Endothelial cell of umbilical vein (primary cell): ENCODE results near the gene PTK6. TPM values are rescaled to one million over a fixed set of nuclear protein-coding genes. Genes with fewer than 3 reads are reported as not detected.

Experiments used
- BruUV-seq: library from RNA; stranded (reverse); fragments of 400-500 nt; replicated peaks from 2 replicates; lab custom pipeline; 2021; lab: Mats Ljungman, UMichigan
- CTCF ChIA-PET: fragments of 300-600, 350-600 bp; sonication (Branson Sonifier 250); formaldehyde crosslinking; loops from one replicate; lab custom pipeline; 2021; ENCODE audit warnings: antibody characterized with exemption, inconsistent platforms; lab: Charles Lee
- POLR2A ChIA-PET: fragments of 300-600, 350-600 bp; sonication (Branson Sonifier 250); formaldehyde crosslinking; loops from one replicate; lab custom pipeline; 2021; ENCODE audit warnings: antibody characterized with exemption, inconsistent platforms; lab: Charles Lee
- DNase-seq: peaks from one replicate; pipeline ENCODE4 v3.0.0-alpha.2; 2011; ENCODE audit warnings: low read depth, low spot score
- FAIRE-seq: peaks from 2 replicates; lab custom pipeline; 2011; peaks lifted over from hg19 to GRCh38; lab: Jason Lieb, UNC
- H2AFZ ChIP-seq: 2 replicates; pipeline ENCODE4 v1.6.0; 2012; ENCODE audit warnings: low read depth, low read length, control low read depth, inconsistent platforms
- H3K27ac ChIP-seq: 2 replicates; pipeline ENCODE4 v1.5.1; 2011; ENCODE audit warnings: low read depth, mild to moderate bottlenecking, control low read depth, low read length, moderate library complexity; ENCODE audit not compliant: insufficient read depth
- H3K27me3 ChIP-seq, 2 experiments: 2 replicates each; pipeline versions ENCODE4 v1.6.0 to v1.6.1; 2011; ENCODE audit warnings: low read length in 2 of 2, mixed read lengths in 1 of 2; ENCODE audit not compliant: control insufficient read depth in 2 of 2, insufficient read depth in 2 of 2
- H3K36me3 ChIP-seq, 2 experiments: 2 replicates in 1 of 2; 3 replicates in 1 of 2; pipeline ENCODE4 v1.5.1; 2011; ENCODE audit warnings: low read length in 2 of 2, mild to moderate bottlenecking in 1 of 2, moderate library complexity in 1 of 2; ENCODE audit not compliant: control insufficient read depth in 2 of 2, insufficient read depth in 2 of 2; ENCODE audit errors: extremely low read depth in 1 of 2
- H3K4me1 ChIP-seq: 3 replicates; pipeline ENCODE4 v1.5.1; 2011; ENCODE audit warnings: mild to moderate bottlenecking, low read length; ENCODE audit not compliant: control insufficient read depth, insufficient read depth; ENCODE audit errors: extremely low read depth
- H3K4me2 ChIP-seq: 2 replicates; pipeline ENCODE4 v1.6.1; 2011; ENCODE audit warnings: low read length, control low read depth, mixed read lengths; ENCODE audit not compliant: insufficient read depth
- H3K4me3 ChIP-seq, 3 experiments: fragments of 200-600 bp in 1 of 3; sonication (generic), shearing (Covaris generic) in 1 of 3; replicated peaks in 1 of 3; 2 replicates each; pipeline ENCODE4 v1.5.1; 2011 to 2016; ENCODE audit warnings: control low read depth in 3 of 3, low read length in 3 of 3, mild to moderate bottlenecking in 2 of 3, inconsistent platforms in 1 of 3, low read depth in 1 of 3, moderate library complexity in 1 of 3; ENCODE audit not compliant: insufficient read depth in 1 of 3
- H3K79me2 ChIP-seq: 2 replicates; pipeline ENCODE4 v1.6.0; 2012; ENCODE audit warnings: low read length, inconsistent platforms; ENCODE audit not compliant: control insufficient read depth, insufficient read depth
- H3K9ac ChIP-seq: replicated peaks from 2 replicates; pipeline ENCODE3; 2011; ENCODE audit warnings: low read length, control low read depth; ENCODE audit not compliant: insufficient read depth; ENCODE audit errors: extremely low read depth
- H3K9me1 ChIP-seq: replicated peaks from 3 replicates; pipeline ENCODE4 v1.6.0; 2011; ENCODE audit warnings: mild to moderate bottlenecking, low read length; ENCODE audit not compliant: control insufficient read depth, insufficient read depth; ENCODE audit errors: extremely low read depth
- H3K9me3 ChIP-seq: replicated peaks from 2 replicates; pipeline ENCODE4 v1.5.1; 2012; ENCODE audit warnings: low read length, inconsistent platforms; ENCODE audit not compliant: control insufficient read depth, insufficient read depth
- H4K20me1 ChIP-seq: replicated peaks from 2 replicates; pipeline ENCODE3; 2011; ENCODE audit warnings: mild to moderate bottlenecking, low read length; ENCODE audit not compliant: control insufficient read depth, insufficient read depth; ENCODE audit errors: extremely low read depth
- CTCF ChIP-seq, 2 donors: IDR thresholded peaks; 1 replicate in 1 of 2; 2 replicates in 1 of 2; pipeline ENCODE4 v1.5.1; 2011; ENCODE audit warnings: low read length in 2 of 2, mild to moderate bottlenecking in 2 of 2, moderate library complexity in 2 of 2, control low read depth in 1 of 2, inconsistent platforms in 1 of 2, low read depth in 1 of 2; ENCODE audit not compliant: insufficient read depth in 1 of 2; ENCODE audit errors: extremely low read depth in 1 of 2
- EZH2 ChIP-seq: IDR thresholded peaks from 2 replicates; pipeline ENCODE4 v1.6.1; 2012; ENCODE audit warnings: borderline replicate concordance, low read depth, mild to moderate bottlenecking, moderate library complexity, low read length, inconsistent platforms; ENCODE audit not compliant: severe bottlenecking
- FOS ChIP-seq: IDR thresholded peaks from 2 replicates; pipeline ENCODE4 v1.6.1; 2011; ENCODE audit warnings: mild to moderate bottlenecking, low read length, moderate library complexity, borderline replicate concordance; ENCODE audit not compliant: insufficient read depth
- GATA2 ChIP-seq: IDR thresholded peaks from 2 replicates; pipeline ENCODE4 v1.7.0; 2011; ENCODE audit warnings: low read depth, mild to moderate bottlenecking, moderate library complexity, mixed read lengths, low read length; ENCODE audit not compliant: insufficient read length, insufficient read depth
- JUN ChIP-seq: IDR thresholded peaks from 2 replicates; pipeline ENCODE4 v1.6.1; 2011; ENCODE audit warnings: borderline replicate concordance, low read depth; ENCODE audit not compliant: insufficient read length, insufficient read depth
- MAX ChIP-seq: IDR thresholded peaks from 2 replicates; pipeline ENCODE4 v1.6.1; 2011; ENCODE audit not compliant: insufficient read depth, insufficient read length
- MYC ChIP-seq: IDR thresholded peaks from one replicate; pipeline ENCODE4 v1.6.1; 2011; ENCODE audit warnings: mild to moderate bottlenecking, low read depth, low read length
- POLR2A ChIP-seq: IDR thresholded peaks from 2 replicates; pipeline ENCODE4 v1.6.1; 2012; ENCODE audit warnings: low read depth, mild to moderate bottlenecking, control low read depth, low read length
- POLR2AphosphoS5 ChIP-seq: IDR thresholded peaks from 2 replicates; pipeline ENCODE4 v1.6.1; 2012; ENCODE audit warnings: low read depth, mild to moderate bottlenecking, control low read depth, low read length, moderate library complexity; ENCODE audit not compliant: insufficient read depth
- dilution Hi-C: fragments of 300-500 bp; cut with MboI; formaldehyde crosslinking; loops from one replicate; pipeline ENCODE4 v1.15.0; 2019; ENCODE audit warnings: low sequenced_read_pairs; ENCODE audit not compliant: extremely low pct_ligation_motif_present
- intact Hi-C: fragments of 100-400 bp; cut with micrococcal nuclease; formaldehyde crosslinking; loops from one replicate; pipeline ENCODE4 v1.10.0; 2022
- polyA plus RNA-seq, 4 experiments: library from polyadenylated mRNA; depleted of rRNA in 3 of 4; stranded (reverse) in 3 of 4; unstranded in 1 of 4; fragments of >200 nt; gene quantifications; 2 replicates each; pipeline versions ENCODE4 v1.2.1 to v1.2.3, GENCODE V29; 2011 to 2012; ENCODE audit warnings: missing spikeins in 1 of 4
- total RNA-seq: library from RNA; stranded (reverse); gene quantifications from 2 replicates; pipeline ENCODE4 v1.2.3, GENCODE V29; 2021

The PTK6 gene
- total and polyA plus RNA-seq, 2 donors (not counting 3 experiments of a cell fraction or from before 2014, with no cell fraction given), result 0.18 TPM; not detected in 1

GRCh38 chr20:63493563-63494020 lies 43.6 kb downstream of the PTK6 start:
- no peak overlapping the region for H3K9ac ChIP-seq
- H2AFZ ChIP-seq, result no peak overlapping the region
- ChIA-PET CTCF (interaction anchor here (0.8 to 1.4 kb wide), 4 partner anchors 27 to 627 kb away, joined by 3 to 4 read pairs (median 3); partner anchors contain the start of genes LKAAEAR1, PPDPF and PTK6), POLR2A (interaction anchor here (0.5 kb wide), 1 partner anchor 27 kb away, joined by 3 read pairs; no protein-coding TSS in a partner anchor)
- H3K4me3 ChIP-seq, result no peak overlapping the region
- no peak overlapping the region for H3K27ac ChIP-seq
- no peaks in the 10 kb centered on the region for H3K36me3 ChIP-seq
- no peaks in the 10 kb centered on the region for H3K79me2 ChIP-seq
- H3K27me3 ChIP-seq, result no peaks in the 10 kb centered on the region
- H3K4me2 ChIP-seq, result no peak overlapping the region
- intact Hi-C loops (no loop called here), dilution Hi-C loops (no loop called here)
- H3K9me1 ChIP-seq, result no peaks in the 10 kb centered on the region
- H4K20me1 ChIP-seq, result no peaks in the 10 kb centered on the region
- no peak for TF ChIP-seq MYC
- no peak for TF ChIP-seq EZH2
- TF ChIP-seq POLR2A, result no peak
- no peak for TF ChIP-seq POLR2AphosphoS5
- DNase-seq, result no peak
- no peak for FAIRE-seq
- no TSS peak for BruUV-seq
- no peaks in the 10 kb centered on the region for H3K9me3 ChIP-seq
- H3K4me1 ChIP-seq, result no peaks in the 10 kb centered on the region

GRCh38 chr20:63492982-63493381 lies 44.2 kb downstream of the PTK6 start:
- H4K20me1 ChIP-seq, result no peaks in the 10 kb centered on the region
- no peaks in the 10 kb centered on the region for H3K36me3 ChIP-seq
- ChIA-PET CTCF (interaction anchor here (1.1 to 1.4 kb wide), 3 partner anchors 28 to 591 kb away, joined by 3 to 4 read pairs (median 3); partner anchors contain the start of genes LKAAEAR1, PPDPF and PTK6), POLR2A (no interaction called here)
- no peaks in the 10 kb centered on the region for H3K27me3 ChIP-seq
- H2AFZ ChIP-seq, result no peak overlapping the region
- H3K9ac ChIP-seq, result no peak overlapping the region
- dilution Hi-C loops, result no loop called here
- H3K4me2 ChIP-seq, result no peak overlapping the region
- no TSS peak for BruUV-seq
- no peak overlapping the region for H3K4me3 ChIP-seq
- intact Hi-C loops, result no loop called here
- TF ChIP-seq JUN, result no peak
- no peak for TF ChIP-seq POLR2AphosphoS5
- no peak for TF ChIP-seq CTCF (IDR thresholded peaks at IDR 0.05; ENCODE audit: extremely low read depth in 1 of 2, insufficient read depth in 1 of 2, low read depth in 1 of 2, low read length in 2 of 2)
- no peak for TF ChIP-seq MAX
- TF ChIP-seq EZH2, result no peak
- TF ChIP-seq POLR2A, result no peak
- TF ChIP-seq FOS, result no peak
- no peak for TF ChIP-seq MYC
- TF ChIP-seq GATA2, result no peak
- H3K27ac ChIP-seq, result no peak overlapping the region
- DNase-seq (no peak), FAIRE-seq (no peak)
- H3K9me1 ChIP-seq, result no peaks in the 10 kb centered on the region
- no peaks in the 10 kb centered on the region for H3K4me1 ChIP-seq
- no peaks in the 10 kb centered on the region for H3K79me2 ChIP-seq
- H3K9me3 ChIP-seq, result no peaks in the 10 kb centered on the region
